BLaER1 treated with 17β-estradiol and CSF1 and Interleukin-3, amounts not matched to agents 10 nM and 100 nM (cell line): ENCODE results near the gene NAT9.

ENCODE experiments used
- H3K27ac ChIP-seq, 11 experiments: shearing (Covaris generic); formaldehyde crosslinking; 2 replicates each; pipeline ENCODE4 v1.8.1; 2022
- H3K27me3 ChIP-seq, 11 experiments: shearing (Covaris generic); formaldehyde crosslinking; 2 replicates each; pipeline ENCODE4 v1.8.1; 2022
- H3K36me3 ChIP-seq, 11 experiments: shearing (Covaris generic); formaldehyde crosslinking; 2 replicates each; pipeline ENCODE4 v1.8.1; 2022
- H3K4me1 ChIP-seq, 10 experiments: shearing (Covaris generic); formaldehyde crosslinking; 2 replicates each; pipeline ENCODE4 v1.8.1; 2022
- H3K4me2 ChIP-seq, 11 experiments: shearing (Covaris generic); formaldehyde crosslinking; 2 replicates each; pipeline ENCODE4 v1.8.1; 2022
- H3K4me3 ChIP-seq, 10 experiments: shearing (Covaris generic); formaldehyde crosslinking; 2 replicates each; pipeline ENCODE4 v1.8.1; 2022
- H3K9ac ChIP-seq, 11 experiments: shearing (Covaris generic); formaldehyde crosslinking; 2 replicates each; pipeline ENCODE4 v1.8.1; 2022
- H3K9me3 ChIP-seq, 11 experiments: shearing (Covaris generic); formaldehyde crosslinking; replicated peaks in 1 of 11; 2 replicates each; pipeline ENCODE4 v1.8.1; 2022
- H4K20me1 ChIP-seq, 11 experiments: shearing (Covaris generic); formaldehyde crosslinking; 2 replicates each; pipeline ENCODE4 v1.8.1; 2022
- Cebpa-rat ChIP-seq, 11 experiments: shearing (Covaris generic); IDR thresholded peaks; 2 replicates each; pipeline ENCODE4 v1.8.1; 2022

The NAT9 gene

GRCh38 chr17:74768069-74768762 is 7.9 kb downstream of the NAT9 start:
- H3K36me3 ChIP-seq = peaks cover 47 to 100% (median 98%) of the 10 kb centered on the region in 11 experiments
- H3K4me2 ChIP-seq = no peak overlapping the region
- peaks cover 59 to 100% (median 92%) of the 10 kb centered on the region in 11 experiments; a peak in 21 of 22 replicates for H4K20me1 ChIP-seq

GRCh38 chr17:74767111-74767516 is 9.0 kb downstream of the NAT9 start:
- H3K27ac ChIP-seq = peak overlapping the region in 4 of 11 experiments; percentile 1 to 44 (median 28); a peak in 3 of 22 replicates
- peaks cover 36 to 100% (median 90%) of the 10 kb centered on the region in 11 experiments for H3K36me3 ChIP-seq
- peaks cover 9 to 31% (median 24%) of the 10 kb centered on the region in 10 experiments; a peak in 19 of 20 replicates for H3K4me1 ChIP-seq
- peaks cover 50 to 100% (median 95%) of the 10 kb centered on the region in 11 experiments; a peak in 21 of 22 replicates for H4K20me1 ChIP-seq
- peak overlapping the region in 3 of 11 experiments; percentile 4 to 42 (median 32); a peak in 4 of 22 replicates for H3K9ac ChIP-seq
- no peaks in the 10 kb centered on the region for H3K27me3 ChIP-seq
- no peak overlapping the region for H3K4me2 ChIP-seq
- no peak for TF ChIP-seq Cebpa-rat (IDR thresholded peaks at IDR 0.05)
- no peaks in the 10 kb centered on the region for H3K9me3 ChIP-seq
- H3K4me3 ChIP-seq = no peak overlapping the region

More at GRCh38 chr17:74768069-74768762, 7.9 kb downstream of the NAT9 start:
- Histone ChIP-seq H3K9ac (peak overlapping the region in 4 of 11 experiments; percentile 4 to 42 (median 32); a peak in 4 of 22 replicates), H3K27ac (peak overlapping the region in 5 of 11 experiments; percentile 6 to 44 (median 28); a peak in 6 of 22 replicates), H3K4me1 (peaks cover 2 to 26% (median 18%) of the 10 kb centered on the region in 10 experiments; a peak in 19 of 20 replicates), H3K4me3 (no peak overlapping the region), H3K9me3 (no peaks in the 10 kb centered on the region), H3K27me3 (no peaks in the 10 kb centered on the region)
- TF ChIP-seq Cebpa-rat (IDR thresholded peaks at IDR 0.05) = no peak

GRCh38 chr17:74766413-74766812 is 9.7 kb downstream of the NAT9 start:
- peaks cover 52 to 100% (median 95%) of the 10 kb centered on the region in 11 experiments; a peak in 21 of 22 replicates for H4K20me1 ChIP-seq
- peaks cover 29 to 100% (median 84%) of the 10 kb centered on the region in 11 experiments for H3K36me3 ChIP-seq
- TF ChIP-seq Cebpa-rat (IDR thresholded peaks at IDR 0.05) = no peak
- H3K4me2 ChIP-seq = no peak overlapping the region
- H3K4me1 ChIP-seq = peaks cover 9 to 37% (median 30%) of the 10 kb centered on the region in 10 experiments; a peak in 19 of 20 replicates
- no peak overlapping the region for H3K4me3 ChIP-seq
- H3K27me3 ChIP-seq = no peaks in the 10 kb centered on the region
- H3K9ac ChIP-seq = no peak overlapping the region
- no peaks in the 10 kb centered on the region for H3K9me3 ChIP-seq
- H3K27ac ChIP-seq = peak overlapping the region in 1 of 11 experiments; percentile 27; a peak in 1 of 22 replicates

- H3K36me3 ChIP-seq = peaks cover 13 to 96% (median 68%) of the 10 kb centered on the region in 11 experiments
- peak overlapping the region in 5 of 11 experiments; percentile 56 to 68 (median 60); a peak in 5 of 22 replicates for H3K4me2 ChIP-seq
- no peak overlapping the region for H3K4me3 ChIP-seq
- H3K4me1 ChIP-seq = peaks cover 23 to 53% (median 42%) of the 10 kb centered on the region in 10 experiments
- H3K9me3 ChIP-seq = no peaks in the 10 kb centered on the region
- peak overlapping the region in 2 of 11 experiments; percentile 23 to 32; a peak in 1 of 22 replicates for H3K9ac ChIP-seq
- H4K20me1 ChIP-seq = peaks cover 52 to 100% (median 95%) of the 10 kb centered on the region in 11 experiments
- H3K27me3 ChIP-seq = no peaks in the 10 kb centered on the region
- no peak for TF ChIP-seq Cebpa-rat (IDR thresholded peaks at IDR 0.05)
- H3K27ac ChIP-seq = peak overlapping the region in 2 of 11 experiments; percentile 20 to 52; a peak in 3 of 22 replicates
Observed at GRCh38 chr17:74764751-74765286, 11.3 kb downstream of the NAT9 start.

GRCh38 chr17:74763565-74764387 is 12.4 kb downstream of the NAT9 start:
- Histone ChIP-seq H4K20me1 (peaks cover 57 to 100% (median 95%) of the 10 kb centered on the region in 11 experiments), H3K4me3 (no peak overlapping the region), H3K27ac (peak overlapping the region in 4 of 11 experiments; percentile 18 to 52 (median 28); a peak in 3 of 22 replicates), H3K9ac (peak overlapping the region in 3 of 11 experiments; percentile 31 to 43 (median 32); a peak in 4 of 22 replicates), H3K36me3 (peaks cover 3 to 86% (median 58%) of the 10 kb centered on the region in 11 experiments), H3K9me3 (no peaks in the 10 kb centered on the region), H3K27me3 (no peaks in the 10 kb centered on the region), H3K4me1 (peaks cover 34 to 64% (median 53%) of the 10 kb centered on the region in 10 experiments), H3K4me2 (peak overlapping the region in 10 of 11 experiments; percentile 8 to 68 (median 58); a peak in 17 of 22 replicates)
- TF ChIP-seq Cebpa-rat (IDR thresholded peaks at IDR 0.05) = no peak

GRCh38 chr17:74761931-74762330 is 14.2 kb downstream of the NAT9 start:
- Histone ChIP-seq H3K4me3 (no peak overlapping the region), H3K4me1 (peaks cover 52 to 74% (median 70%) of the 10 kb centered on the region in 10 experiments), H3K9ac (peak overlapping the region in 2 of 11 experiments; percentile 82 to 84; a peak in 1 of 22 replicates), H3K4me2 (peak overlapping the region in 9 of 11 experiments; percentile 88 to 100 (median 96); a peak in 14 of 22 replicates), H3K9me3 (no peaks in the 10 kb centered on the region), H3K27ac (peak overlapping the region in 3 of 11 experiments; percentile 83 to 96 (median 88); a peak in 7 of 22 replicates), H3K27me3 (no peaks in the 10 kb centered on the region), H4K20me1 (peaks cover 69 to 100% (median 95%) of the 10 kb centered on the region in 11 experiments), H3K36me3 (peaks cover 0 to 68% (median 40%) of the 10 kb centered on the region in 11 experiments; a peak in 17 of 22 replicates)
- TF ChIP-seq Cebpa-rat (IDR thresholded peaks at IDR 0.05) = no peak

- H3K9me3 ChIP-seq = no peaks in the 10 kb centered on the region
- peak overlapping the region in 7 of 11 experiments; percentile 5 to 96 (median 83); a peak in 11 of 22 replicates for H3K27ac ChIP-seq
- H3K9ac ChIP-seq = peak overlapping the region in 8 of 11 experiments; percentile 62 to 84 (median 73); a peak in 11 of 22 replicates
- no peaks in the 10 kb centered on the region for H3K27me3 ChIP-seq
- peak overlapping the region in 9 of 11 experiments; percentile 88 to 100 (median 96); a peak in 18 of 22 replicates for H3K4me2 ChIP-seq
- peaks cover 57 to 79% (median 75%) of the 10 kb centered on the region in 10 experiments for H3K4me1 ChIP-seq
- TF ChIP-seq Cebpa-rat (IDR thresholded peaks at IDR 0.05) = no peak
- H3K4me3 ChIP-seq = no peak overlapping the region
- peaks cover 0 to 67% (median 34%) of the 10 kb centered on the region in 11 experiments; a peak in 17 of 22 replicates for H3K36me3 ChIP-seq
- peaks cover 74 to 100% (median 95%) of the 10 kb centered on the region in 11 experiments for H4K20me1 ChIP-seq
Observed at GRCh38 chr17:74761419-74761818, 14.7 kb downstream of the NAT9 start.
